Peyer's patch (tissue), 4 donors: ENCODE results near the gene SMYD3.

Source experiments
- POLR2A ChIP-seq, 2 donors: fragments of 450-650 bp; IDR thresholded peaks; one replicate each; pipeline ENCODE4 v1.5.1; 2017; ENCODE audit warnings: antibody characterized with exemption in 2 of 2, mild to moderate bottlenecking in 2 of 2, moderate library complexity in 2 of 2
- TF ChIP-seq, protein P1 (sequence below), 6 experiments: fragments of 450-650 bp in 4 of 6; fragments of 200-600 bp in 2 of 6; sonication (generic) in 1 of 6; IDR thresholded peaks; one replicate each; pipeline ENCODE4 v1.5.1; 2017 to 2019; ENCODE audit warnings: antibody characterized with exemption in 6 of 6, mild to moderate bottlenecking in 3 of 6, moderate library complexity in 1 of 6

DNA sequence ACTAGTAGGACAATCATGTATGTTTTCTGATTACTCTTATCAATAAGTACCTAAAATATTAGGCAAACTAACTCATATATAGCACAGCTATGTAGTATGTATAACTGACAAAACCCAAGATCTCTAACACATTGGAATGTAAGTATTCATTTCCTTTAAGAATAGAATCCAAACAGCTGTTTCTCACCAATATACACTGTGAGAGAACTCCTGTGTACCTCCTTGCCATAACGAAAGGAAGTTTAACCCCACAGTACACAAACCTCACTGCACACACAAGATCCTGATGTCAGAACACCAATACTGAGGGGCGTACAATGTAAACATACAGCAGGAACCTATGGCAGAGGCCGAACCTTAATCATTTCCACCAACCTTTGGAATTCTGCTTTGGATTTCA lies 113.0 kb downstream of the SMYD3 start:
- TF ChIP-seq, protein P1, sequence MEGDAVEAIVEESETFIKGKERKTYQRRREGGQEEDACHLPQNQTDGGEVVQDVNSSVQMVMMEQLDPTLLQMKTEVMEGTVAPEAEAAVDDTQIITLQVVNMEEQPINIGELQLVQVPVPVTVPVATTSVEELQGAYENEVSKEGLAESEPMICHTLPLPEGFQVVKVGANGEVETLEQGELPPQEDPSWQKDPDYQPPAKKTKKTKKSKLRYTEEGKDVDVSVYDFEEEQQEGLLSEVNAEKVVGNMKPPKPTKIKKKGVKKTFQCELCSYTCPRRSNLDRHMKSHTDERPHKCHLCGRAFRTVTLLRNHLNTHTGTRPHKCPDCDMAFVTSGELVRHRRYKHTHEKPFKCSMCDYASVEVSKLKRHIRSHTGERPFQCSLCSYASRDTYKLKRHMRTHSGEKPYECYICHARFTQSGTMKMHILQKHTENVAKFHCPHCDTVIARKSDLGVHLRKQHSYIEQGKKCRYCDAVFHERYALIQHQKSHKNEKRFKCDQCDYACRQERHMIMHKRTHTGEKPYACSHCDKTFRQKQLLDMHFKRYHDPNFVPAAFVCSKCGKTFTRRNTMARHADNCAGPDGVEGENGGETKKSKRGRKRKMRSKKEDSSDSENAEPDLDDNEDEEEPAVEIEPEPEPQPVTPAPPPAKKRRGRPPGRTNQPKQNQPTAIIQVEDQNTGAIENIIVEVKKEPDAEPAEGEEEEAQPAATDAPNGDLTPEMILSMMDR (IDR thresholded peaks at IDR 0.05): no peak
- TF ChIP-seq POLR2A (IDR thresholded peaks at IDR 0.05): no peak
